Measurements from ENCODE around the gene PHLDB1. TPM values are rescaled to one million over a fixed set of nuclear protein-coding genes. Genes with fewer than 3 reads are reported as not detected.

Gene PHLDB1
- total and polyA plus RNA-seq, 2 of the 8 experiments (the other 6 are each of a cell fraction or from before 2014, with no cell fraction given): 53.9 to 74.8 TPM

- Histone ChIP-seq H4K91ac (replicated peaks; ENCODE audit: insufficient read length, low read length) (no peak overlapping the region), H4K8ac (ENCODE audit: extremely low read depth, insufficient read depth, low read length) (no peak overlapping the region), H3K14ac (ENCODE audit: insufficient read length) (no peak overlapping the region), H3K9ac (replicated peaks in 1 of 4; ENCODE audit: extremely low read depth in 1 of 4, low read depth in 3 of 4, low read length in 3 of 4) (no peak overlapping the region), H4K20me1 (replicated peaks in 1 of 2; ENCODE audit: control insufficient read depth in 1 of 2, insufficient read depth in 2 of 2, low read length in 2 of 2) (peaks cover 2 to 6% of the 10 kb centered on the region in 2 experiments), H2AFZ (ENCODE audit: low read length) (no peak overlapping the region), H2BK120ac (replicated peaks; ENCODE audit: low read depth, low read length) (no peak overlapping the region), H3K23me2 (ENCODE audit: low read depth, low read length) (no peaks in the 10 kb centered on the region), H3K36me3 (ENCODE audit: control insufficient read depth in 2 of 4, insufficient read depth in 4 of 4, low read length in 3 of 4) (peaks cover 0 to 26% (median 14%) of the 10 kb centered on the region in 4 experiments; a peak in 5 of 8 replicates), H3K9me3 (ENCODE audit: insufficient read depth in 2 of 2, low read depth in 1 of 2, low read length in 1 of 2) (no peaks in the 10 kb centered on the region), H3K4me3 (ENCODE audit: extremely low read depth in 1 of 4, insufficient read depth in 2 of 4, low read depth in 3 of 4, low read length in 4 of 4) (no peak overlapping the region), H3K27ac (ENCODE audit: low read depth, low read length) (no peak overlapping the region), H4K5ac (ENCODE audit: insufficient read length, low read depth, low read length) (no peak overlapping the region), H3K79me1 (ENCODE audit: low read depth, low read length) (no peaks in the 10 kb centered on the region), H3K4ac (replicated peaks; ENCODE audit: insufficient read length, low read depth, low read length) (no peak overlapping the region), H2BK20ac (ENCODE audit: low read length) (no peak overlapping the region), H3K56ac (replicated peaks; ENCODE audit: insufficient read length, low read depth, low read length) (no peak overlapping the region), H3K27me3 (replicated peaks in 1 of 4; ENCODE audit: control insufficient read depth in 3 of 4, extremely low read depth in 1 of 4, insufficient read depth in 3 of 4, low read length in 3 of 4) (no peaks in the 10 kb centered on the region), H2AK5ac (ENCODE audit: low read depth, low read length) (no peak overlapping the region), H3K79me2 (ENCODE audit: control insufficient read depth in 1 of 2, insufficient read depth in 2 of 2, low read length in 2 of 2) (no peaks in the 10 kb centered on the region), H3K4me2 (ENCODE audit: insufficient read depth in 1 of 2, low read depth in 2 of 2, low read length in 2 of 2) (no peak overlapping the region), H2BK12ac (ENCODE audit: low read depth, low read length) (no peak overlapping the region), H3K18ac (ENCODE audit: extremely low read depth, low read length) (no peak overlapping the region), H2BK5ac (ENCODE audit: low read depth, low read length) (no peak overlapping the region), H3K4me1 (replicated peaks in 1 of 4; ENCODE audit: control insufficient read depth in 3 of 4, insufficient read depth in 4 of 4, low read length in 3 of 4) (peaks cover 0 to 27% (median 22%) of the 10 kb centered on the region in 4 experiments; a peak in 6 of 7 replicates), H2BK15ac (ENCODE audit: low read length) (no peak overlapping the region), H3K23ac (ENCODE audit: insufficient read length) (no peak overlapping the region)
- FAIRE-seq: no peak
- TF ChIP-seq YY1 (IDR thresholded peaks at IDR 0.05; ENCODE audit: low read depth, low read length): no peak
- no peak for TF ChIP-seq JUND (IDR thresholded peaks at IDR 0.05; ENCODE audit: low read length)
- no peak for TF ChIP-seq GTF2F1 (IDR thresholded peaks at IDR 0.05; ENCODE audit: borderline replicate concordance, low read depth, low read length)
- TF ChIP-seq CEBPB (IDR thresholded peaks at IDR 0.05; ENCODE audit: low read depth, low read length): no peak
- TF ChIP-seq KDM1A (IDR thresholded peaks at IDR 0.05; ENCODE audit: borderline replicate concordance, low read length): no peak
- TF ChIP-seq JUN (IDR thresholded peaks at IDR 0.05; ENCODE audit: low read depth, low read length): no peak
- TF ChIP-seq TAF7 (optimal IDR thresholded peaks at IDR 0.05; ENCODE audit: borderline replicate concordance, low read depth, low read length): no peak
- WGBS, 2 experiments (ENCODE audit: extremely low coverage in 1 of 2, insufficient coverage in 1 of 2, insufficient read length in 1 of 2, insufficient replicate concordance in 2 of 2, low coverage in 1 of 2, low lambda C conversion rate in 2 of 2, missing lambda C conversion rate in 1 of 2): 94% methylated on average over 5 of the region's 5 CpGs; no CpG with 5 or more reads in 1 of the 2 experiments
- ChIA-PET CTCF (ENCODE audit: partially characterized antibody) (interaction anchor here (1.1 to 8.5 kb wide), 8 partner anchors 9 to 63 kb away, joined by 3 to 89 read pairs (median 53); partner anchors contain the start of gene PHLDB1), POLR2A (ENCODE audit: partially characterized antibody) (interaction anchor here (0.7 to 16.1 kb wide), 6 partner anchors 9 to 136 kb away, joined by 3 to 271 read pairs (median 4); no protein-coding TSS in a partner anchor)
- DNase-seq (ENCODE audit: low read depth in 1 of 2, low spot score in 2 of 2): no peak
Observed at GRCh38 chr11:118656563-118657165, 49.2 kb downstream of the PHLDB1 start.

Data from H1 (cell line).